Gastrocnemius medialis (tissue), 4 donors: ENCODE measurements around the gene SALL3. TPM values are rescaled to one million over a fixed set of nuclear protein-coding genes. Genes with fewer than 3 reads are reported as not detected.

Experiments
- ATAC-seq, 2 donors: fragments of 150-250 bp; one replicate each; pipeline ENCODE4 v1.9.1; 2016
- DNase-seq, 2 donors: peaks; one replicate each; pipeline ENCODE4 v3.0.0-alpha.2; 2019
- H3K27ac ChIP-seq, 4 donors: fragments of 200-600 bp; sonication (generic); 1 replicate in 1 of 4; 2 replicates in 3 of 4; pipeline ENCODE4 v1.5.1; 2016 to 2018; ENCODE audit warnings: mild to moderate bottlenecking in 2 of 4, moderate library complexity in 1 of 4
- H3K27me3 ChIP-seq, 3 donors: fragments of 200-600 bp; sonication (generic) in 2 of 3; 1 replicate in 1 of 3; 2 replicates in 2 of 3; pipeline versions ENCODE4 v1.5.1 to v1.6.0; 2016 to 2019; ENCODE audit warnings: mild to moderate bottlenecking in 1 of 3, moderate library complexity in 1 of 3
- H3K36me3 ChIP-seq, 2 donors: fragments of 200-600 bp; sonication (generic) in 1 of 2; one replicate each; pipeline ENCODE4 v1.5.1; 2017 to 2018
- H3K4me1 ChIP-seq, 2 donors: fragments of 200-600 bp; sonication (generic) in 1 of 2; one replicate each; pipeline ENCODE4 v1.5.1; 2016 to 2017; ENCODE audit warnings: mild to moderate bottlenecking in 2 of 2
- H3K4me3 ChIP-seq, 4 donors: fragments of 200-600 bp; sonication (generic) in 3 of 4; 1 replicate in 1 of 4; 2 replicates in 3 of 4; pipeline ENCODE4 v1.5.1; 2016 to 2019; ENCODE audit warnings: mild to moderate bottlenecking in 2 of 4
- H3K9me3 ChIP-seq, 3 donors: fragments of 200-600 bp; sonication (generic) in 2 of 3; 1 replicate in 1 of 3; 2 replicates in 2 of 3; pipeline ENCODE4 v1.5.1; 2016 to 2019
- POLR2A ChIP-seq, 2 donors: fragments of 450-650 bp; IDR thresholded peaks; one replicate each; pipeline ENCODE4 v1.6.1; 2017; ENCODE audit warnings: antibody characterized with exemption in 2 of 2, mild to moderate bottlenecking in 2 of 2, moderate library complexity in 2 of 2
- in situ Hi-C, 4 donors: fragments of 200-750 bp; cut with MboI; loops; one replicate each; pipeline versions ENCODE4 v1.15.0 to v1.8.0; 2017; ENCODE audit warnings: low sequenced_read_pairs in 4 of 4
- intact Hi-C: fragments of 100-400 bp; cut with DNase I; formaldehyde crosslinking; loops from one replicate; pipeline ENCODE4 v1.15.1; 2023; ENCODE audit warnings: low total_unique reads
- total RNA-seq, 4 donors: library from RNA; depleted of rRNA; stranded (reverse); fragments of >200 nt; gene quantifications; one replicate each; pipeline versions ENCODE4 v1.1.0 to v1.2.3, GENCODE V29; 2016
- TF ChIP-seq, protein P1 (sequence below), 5 experiments: fragments of 450-650 bp in 3 of 5; fragments of 200-600 bp in 2 of 5; sonication (generic) in 2 of 5; IDR thresholded peaks in 4 of 5; conservative IDR thresholded peaks in 1 of 5; 1 replicate in 4 of 5; 2 replicates in 1 of 5; pipeline ENCODE4 v1.5.1; 2016 to 2019; ENCODE audit warnings: antibody characterized with exemption in 5 of 5, mild to moderate bottlenecking in 3 of 5, moderate library complexity in 3 of 5

The SALL3 gene
- total RNA-seq, 4 donors from 2014 or later = not detected

- H3K4me1 ChIP-seq = peaks cover 0 to 5% of the 10 kb centered on the region in 2 donors
- peaks cover 85 to 91% (median 87%) of the 10 kb centered on the region in 3 donors for H3K27me3 ChIP-seq
- ATAC-seq (no peak), DNase-seq (no peak)
- H3K9me3 ChIP-seq = no peaks in the 10 kb centered on the region
- no peak for TF ChIP-seq POLR2A (IDR thresholded peaks at IDR 0.05)
- TF ChIP-seq, protein P1, sequence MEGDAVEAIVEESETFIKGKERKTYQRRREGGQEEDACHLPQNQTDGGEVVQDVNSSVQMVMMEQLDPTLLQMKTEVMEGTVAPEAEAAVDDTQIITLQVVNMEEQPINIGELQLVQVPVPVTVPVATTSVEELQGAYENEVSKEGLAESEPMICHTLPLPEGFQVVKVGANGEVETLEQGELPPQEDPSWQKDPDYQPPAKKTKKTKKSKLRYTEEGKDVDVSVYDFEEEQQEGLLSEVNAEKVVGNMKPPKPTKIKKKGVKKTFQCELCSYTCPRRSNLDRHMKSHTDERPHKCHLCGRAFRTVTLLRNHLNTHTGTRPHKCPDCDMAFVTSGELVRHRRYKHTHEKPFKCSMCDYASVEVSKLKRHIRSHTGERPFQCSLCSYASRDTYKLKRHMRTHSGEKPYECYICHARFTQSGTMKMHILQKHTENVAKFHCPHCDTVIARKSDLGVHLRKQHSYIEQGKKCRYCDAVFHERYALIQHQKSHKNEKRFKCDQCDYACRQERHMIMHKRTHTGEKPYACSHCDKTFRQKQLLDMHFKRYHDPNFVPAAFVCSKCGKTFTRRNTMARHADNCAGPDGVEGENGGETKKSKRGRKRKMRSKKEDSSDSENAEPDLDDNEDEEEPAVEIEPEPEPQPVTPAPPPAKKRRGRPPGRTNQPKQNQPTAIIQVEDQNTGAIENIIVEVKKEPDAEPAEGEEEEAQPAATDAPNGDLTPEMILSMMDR (IDR thresholded peaks at IDR 0.05 in 4 of 5, conservative IDR thresholded peaks at IDR 0.05 in 1 of 5) = no peak
- no peak overlapping the region for H3K27ac ChIP-seq
- in situ Hi-C loops (loop anchor here in 2 of 4 donors (10.0 to 25.0 kb wide), 2 partner anchors 257 to 264 kb away; no protein-coding TSS in a partner anchor), intact Hi-C loops (loop anchor here (10.0 kb wide), 1 partner anchor 84 kb away; the partner anchor contains the start of gene ATP9B)
- no peaks in the 10 kb centered on the region for H3K36me3 ChIP-seq
- H3K4me3 ChIP-seq = peak overlapping the region in 2 of 4 donors; percentile 7 to 13
These were observed 707 bp downstream of the SALL3 start for GRCh38 chr18:78980279-78980771.

DNA sequence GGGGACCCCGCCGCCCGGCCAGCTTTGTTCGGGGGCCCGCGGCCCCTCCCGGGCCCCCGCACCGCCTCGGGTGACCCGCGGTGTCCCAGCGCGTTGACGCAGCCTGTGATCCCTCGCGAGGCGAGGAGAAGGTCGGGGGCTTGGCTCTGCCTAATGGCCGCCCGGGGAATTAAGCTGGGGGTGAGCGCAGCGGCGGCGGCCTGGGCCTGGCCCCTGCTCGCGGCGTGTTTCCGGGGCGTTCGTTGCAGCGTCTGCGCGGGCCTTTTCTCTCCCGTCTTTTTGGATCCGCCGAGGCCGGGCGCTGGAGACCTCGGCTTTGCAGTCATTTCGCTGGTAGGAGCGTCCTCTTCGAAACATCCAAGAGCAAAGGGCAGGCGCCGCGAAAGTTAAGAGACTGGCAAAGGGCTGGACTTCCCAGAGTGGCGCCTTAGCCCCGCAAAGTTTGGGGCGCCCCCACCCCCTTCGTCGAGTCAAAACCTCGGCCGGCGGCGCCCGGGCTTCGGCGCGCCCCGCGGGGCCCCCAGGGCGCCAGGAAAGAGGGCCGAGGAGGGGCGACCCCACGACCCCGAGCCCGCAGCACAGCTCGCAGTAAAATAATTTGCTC, 1.3 kb downstream of the SALL3 start:
- H3K27ac ChIP-seq = no peak overlapping the region
- peaks cover 0 to 5% of the 10 kb centered on the region in 2 donors for H3K4me1 ChIP-seq
- H3K4me3 ChIP-seq = peak overlapping the region in 1 of 4 donors; percentile 7
- DNase-seq (no peak), ATAC-seq (no peak)
- no peaks in the 10 kb centered on the region for H3K9me3 ChIP-seq
- intact Hi-C loops (loop anchor here (10.0 kb wide), 1 partner anchor 84 kb away; the partner anchor contains the start of gene ATP9B), in situ Hi-C loops (loop anchor here in 2 of 4 donors (10.0 to 25.0 kb wide), 2 partner anchors 256 to 264 kb away; no protein-coding TSS in a partner anchor)
- TF ChIP-seq POLR2A (IDR thresholded peaks at IDR 0.05) = no peak
- TF ChIP-seq, protein P1 (IDR thresholded peaks at IDR 0.05 in 4 of 5, conservative IDR thresholded peaks at IDR 0.05 in 1 of 5) = no peak
- peaks cover 85 to 91% (median 87%) of the 10 kb centered on the region in 3 donors for H3K27me3 ChIP-seq
- no peaks in the 10 kb centered on the region for H3K36me3 ChIP-seq

- Histone ChIP-seq H3K4me3 (no peak overlapping the region), H3K9me3 (no peaks in the 10 kb centered on the region), H3K27ac (no peak overlapping the region), H3K27me3 (peaks cover 85 to 91% (median 87%) of the 10 kb centered on the region in 3 donors), H3K36me3 (no peaks in the 10 kb centered on the region), H3K4me1 (peaks cover 0 to 5% of the 10 kb centered on the region in 2 donors)
- intact Hi-C loops = loop anchor here (10.0 kb wide), 1 partner anchor 83 kb away; the partner anchor contains the start of gene ATP9B
- in situ Hi-C loops = loop anchor here in 2 of 4 donors (10.0 to 25.0 kb wide), 2 partner anchors 256 to 263 kb away; no protein-coding TSS in a partner anchor
- DNase-seq (no peak), ATAC-seq (no peak)
- TF ChIP-seq, protein P1 (IDR thresholded peaks at IDR 0.05 in 4 of 5, conservative IDR thresholded peaks at IDR 0.05 in 1 of 5) = no peak
- TF ChIP-seq POLR2A (IDR thresholded peaks at IDR 0.05) = no peak
These were observed 1.8 kb downstream of the SALL3 start for GRCh38 chr18:78981394-78981831.

DNA sequence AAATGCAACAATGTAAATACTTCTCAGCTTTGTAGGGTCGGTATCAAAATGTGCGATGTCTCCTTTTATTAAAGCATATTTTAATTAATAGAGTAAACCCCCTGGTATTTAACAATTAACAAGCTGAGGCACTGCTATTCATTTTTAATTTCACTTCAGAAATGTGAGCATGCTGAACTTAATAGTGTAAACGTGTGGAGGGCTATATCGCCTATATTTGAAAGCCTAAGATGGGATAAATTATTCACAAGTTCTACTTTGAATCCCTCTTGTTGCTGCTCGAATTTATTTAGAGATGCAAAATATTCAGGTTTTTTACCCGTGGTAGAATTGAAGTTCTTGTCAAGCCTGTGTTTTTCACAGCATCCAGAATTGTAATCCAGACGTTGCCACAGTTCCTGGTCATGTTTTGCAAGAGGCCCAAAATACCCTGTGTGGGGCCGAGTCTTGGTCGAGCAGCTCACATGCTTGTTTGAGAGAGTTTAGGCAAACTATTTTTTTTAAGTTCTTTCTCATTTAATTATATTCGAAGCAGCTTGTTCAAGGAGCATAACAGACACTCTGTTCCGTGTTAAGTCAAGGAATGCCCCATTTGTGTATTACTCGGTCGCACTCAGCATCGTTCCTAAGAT, 2.5 kb downstream of the SALL3 start:
- ATAC-seq (no peak), DNase-seq (no peak)
- no peaks in the 10 kb centered on the region for H3K36me3 ChIP-seq
- peaks cover 83 to 91% (median 87%) of the 10 kb centered on the region in 3 donors for H3K27me3 ChIP-seq
- intact Hi-C loops = loop anchor here (10.0 kb wide), 1 partner anchor 83 kb away; the partner anchor contains the start of gene ATP9B
- peaks cover 0 to 5% of the 10 kb centered on the region in 2 donors for H3K4me1 ChIP-seq
- H3K27ac ChIP-seq = no peak overlapping the region
- in situ Hi-C loops = loop anchor here in 2 of 4 donors (10.0 to 25.0 kb wide), 2 partner anchors 255 to 263 kb away; no protein-coding TSS in a partner anchor
- H3K4me3 ChIP-seq = no peak overlapping the region
- H3K9me3 ChIP-seq = no peaks in the 10 kb centered on the region
- TF ChIP-seq, protein P1 (IDR thresholded peaks at IDR 0.05 in 4 of 5, conservative IDR thresholded peaks at IDR 0.05 in 1 of 5) = no peak
- TF ChIP-seq POLR2A (IDR thresholded peaks at IDR 0.05) = no peak
